ENCODE results near the gene FER. TPM values are rescaled to one million over a fixed set of nuclear protein-coding genes. Genes with fewer than 3 reads are reported as not detected.
"Not testable (repeated sequence)": the region's sequence is repeated elsewhere in the genome, so short reads cannot be mapped to it uniquely, and the experiment has no call there.

Gene FER
- polyA plus RNA-seq, 3 donors, result 16.2 to 20.5 (median 19.9) TPM

GRCh38 chr5:109163336-109163735 is 415.6 kb downstream of the FER start:
- no peak for DNase-seq (ENCODE audit: low read depth in 3 of 3, low spot score in 2 of 3)

- no peak for DNase-seq (ENCODE audit: low read depth in 3 of 3, low spot score in 2 of 3)
Measured at GRCh38 chr5:109164001-109164400, 416.3 kb downstream of the FER start.

GRCh38 chr5:109167586-109167985 is 419.9 kb downstream of the FER start:
- no peak for DNase-seq (ENCODE audit: low read depth in 3 of 3, low spot score in 2 of 3)

- DNase-seq (ENCODE audit: low read depth in 3 of 3, low spot score in 2 of 3), result no peak
Measured at GRCh38 chr5:109168151-109168550, 420.5 kb downstream of the FER start.

- no peak for DNase-seq (ENCODE audit: low read depth in 3 of 3, low spot score in 2 of 3)
Measured at GRCh38 chr5:109170629-109171350, 423.1 kb downstream of the FER start.

- DNase-seq (ENCODE audit: low read depth in 3 of 3, low spot score in 2 of 3), result not testable (repeated sequence)
Measured at GRCh38 chr5:109171437-109172073, 423.9 kb downstream of the FER start.

GRCh38 chr5:109173036-109173794 is 425.5 kb downstream of the FER start:
- no peak for DNase-seq (ENCODE audit: low read depth in 3 of 3, low spot score in 2 of 3)

GRCh38 chr5:109177227-109177626 is 429.5 kb downstream of the FER start:
- DNase-seq (ENCODE audit: low read depth in 3 of 3, low spot score in 2 of 3), result no peak

GRCh38 chr5:109177782-109178181 is 430.1 kb downstream of the FER start:
- no peak for DNase-seq (ENCODE audit: low read depth in 3 of 3, low spot score in 2 of 3)

- DNase-seq (ENCODE audit: low read depth in 3 of 3, low spot score in 2 of 3), result no peak
Measured at GRCh38 chr5:109180668-109181067, 433.0 kb downstream of the FER start.

GRCh38 chr5:109186759-109187158 is 439.1 kb downstream of the FER start:
- DNase-seq (ENCODE audit: low read depth in 3 of 3, low spot score in 2 of 3), result no peak

GRCh38 chr5:109191153-109191558 is 443.5 kb downstream of the FER start:
- DNase-seq (ENCODE audit: low read depth in 3 of 3, low spot score in 2 of 3), result no peak

- no peak for DNase-seq (ENCODE audit: low read depth in 3 of 3, low spot score in 2 of 3)
Measured at GRCh38 chr5:109192027-109192426, 444.3 kb downstream of the FER start.

- DNase-seq (ENCODE audit: low read depth in 3 of 3, low spot score in 2 of 3), result no peak
Measured at GRCh38 chr5:109192555-109193281, 445.0 kb downstream of the FER start.

- DNase-seq (ENCODE audit: low read depth in 3 of 3, low spot score in 2 of 3), result no peak
Measured at GRCh38 chr5:109195667-109196066, 448.0 kb downstream of the FER start.

- no peak for DNase-seq (ENCODE audit: low read depth in 3 of 3, low spot score in 2 of 3)
Measured at GRCh38 chr5:109196087-109196822, 448.6 kb downstream of the FER start.

- no peak for DNase-seq (ENCODE audit: low read depth in 3 of 3, low spot score in 2 of 3)
Measured at GRCh38 chr5:109196823-109197160, 449.1 kb downstream of the FER start.

GRCh38 chr5:109199289-109199688 is 451.6 kb downstream of the FER start:
- no peak for DNase-seq (ENCODE audit: low read depth in 3 of 3, low spot score in 2 of 3)

GRCh38 chr5:109199799-109200620 is 452.3 kb downstream of the FER start:
- DNase-seq (ENCODE audit: low read depth in 3 of 3, low spot score in 2 of 3), result no peak

GRCh38 chr5:109215040-109215439 is 467.3 kb downstream of the FER start:
- DNase-seq (ENCODE audit: low read depth in 3 of 3, low spot score in 2 of 3), result no peak
